Vagina (tissue), 2 donors: ENCODE results near the gene CTH.
"Not testable (repeated sequence)": the region's sequence is repeated elsewhere in the genome, so short reads cannot be mapped to it uniquely, and the experiment has no call there.

ENCODE experiments used
- CTCF ChIP-seq, 3 experiments: fragments of 450-650 bp in 2 of 3; fragments of 200-600 bp in 1 of 3; sonication (generic) in 1 of 3; IDR thresholded peaks; one replicate each; pipeline ENCODE4 v1.5.1; 2017 to 2019; ENCODE audit warnings: antibody characterized with exemption in 3 of 3, mild to moderate bottlenecking in 2 of 3, moderate library complexity in 2 of 3
- POLR2A ChIP-seq, 2 donors: fragments of 450-650 bp; IDR thresholded peaks; one replicate each; pipeline ENCODE4 v1.6.1; 2017; ENCODE audit warnings: antibody characterized with exemption in 2 of 2, mild to moderate bottlenecking in 2 of 2, moderate library complexity in 2 of 2
- POLR2AphosphoS5 ChIP-seq, 2 donors: sonication (generic); formaldehyde crosslinking; IDR thresholded peaks; one replicate each; pipeline ENCODE4 v1.9.0; 2017; ENCODE audit warnings: antibody characterized with exemption in 2 of 2, mild to moderate bottlenecking in 2 of 2, low read depth in 1 of 2; ENCODE audit not compliant: insufficient read depth in 1 of 2

DNA sequence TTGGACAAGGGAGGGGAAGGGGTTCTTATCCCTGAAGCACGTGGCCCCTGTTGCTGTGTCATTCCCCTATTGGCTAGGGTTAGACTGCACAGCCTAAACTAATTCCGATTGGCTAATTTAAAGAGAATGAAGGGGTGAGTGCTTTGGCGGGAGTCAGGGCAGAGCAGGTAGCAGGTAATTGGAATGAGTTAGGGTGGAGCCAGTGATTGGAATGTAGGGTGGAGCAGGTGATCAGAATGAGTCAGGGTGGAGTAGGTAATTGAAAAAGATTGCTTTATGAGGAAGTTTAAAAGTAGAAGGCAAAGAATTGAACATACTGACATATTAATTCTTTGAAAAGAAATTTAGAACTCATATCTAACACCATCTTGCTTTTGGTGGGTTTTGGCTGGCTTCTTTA is 44.1 kb upstream of the CTH start:
- TF ChIP-seq CTCF (IDR thresholded peaks at IDR 0.05); POLR2A (IDR thresholded peaks at IDR 0.05); POLR2AphosphoS5 (IDR thresholded peaks at IDR 0.05; ENCODE audit: insufficient read depth in 1 of 2, low read depth in 1 of 2): not testable (repeated sequence)
